Activated T-cell treated with anti-CD3 and anti-CD28 coated beads, Interleukin-2, amount 50 U/mL, for 4 hours (primary cell): Measurements from ENCODE around the gene TSPAN18. TPM values are rescaled to one million over a fixed set of nuclear protein-coding genes. Genes with fewer than 3 reads are reported as not detected.

Experiments
- ATAC-seq, 2 donors: fragments of 200-7000 bp; cut with Tn5 transposase; one replicate each; pipeline ENCODE4 v1.10.0; 2021
- DNase-seq: peaks from one replicate; pipeline ENCODE4 v3.0.0-alpha.2; 2020
- H3K27me3 Mint-ChIP-seq: one replicate; pipeline ENCODE4 v1.8.0; 2021; ENCODE audit warnings: low read depth, mixed read lengths
- H3K36me3 Mint-ChIP-seq: one replicate; pipeline ENCODE4 v1.8.0; 2022; ENCODE audit warnings: mixed read lengths; ENCODE audit not compliant: insufficient read depth
- H3K4me1 Mint-ChIP-seq: one replicate; pipeline ENCODE4 v1.8.0; 2021; ENCODE audit warnings: low read depth, mixed read lengths
- H3K4me3 Mint-ChIP-seq: one replicate; pipeline ENCODE4 v1.8.0; 2021; ENCODE audit warnings: mild to moderate bottlenecking, moderate library complexity, mixed read lengths
- H3K9me3 Mint-ChIP-seq: one replicate; pipeline ENCODE4 v1.8.0; 2021; ENCODE audit warnings: mixed read lengths
- total RNA-seq, 3 donors: library from RNA; stranded (reverse); gene quantifications; one replicate each; pipeline ENCODE4 v1.2.1, GENCODE V29; 2021

Gene TSPAN18
- total RNA-seq, 3 donors from 2014 or later = 0.84 to 2.0 (median 1.5) TPM

DNA sequence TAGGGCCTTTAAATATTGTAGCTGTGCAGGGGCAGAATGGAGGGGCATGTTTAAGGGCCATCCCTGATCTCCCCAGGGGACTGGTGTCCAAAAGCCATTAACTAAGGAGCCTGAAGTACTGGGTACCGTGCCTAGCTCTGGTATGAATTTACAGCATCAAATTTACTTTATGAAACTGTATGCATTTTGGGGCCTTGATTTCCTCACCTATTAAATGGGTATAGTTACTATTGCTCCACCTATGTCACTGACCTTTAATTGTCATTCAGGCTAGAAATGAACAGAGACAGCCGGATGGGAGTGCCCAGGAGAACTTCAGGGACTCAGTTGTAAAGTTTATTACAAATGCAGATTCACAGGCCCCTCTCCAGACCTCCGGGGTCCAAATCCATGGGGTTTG, 235.7 kb downstream of the TSPAN18 start:
- Mint-ChIP-seq H3K9me3 (no peaks in the 10 kb centered on the region), H3K4me1 (no peaks in the 10 kb centered on the region), H3K36me3 (no peaks in the 10 kb centered on the region), H3K27me3 (no peaks in the 10 kb centered on the region), H3K4me3 (no peak overlapping the region)
- no peak for ATAC-seq
- DNase-seq = no peak

DNA sequence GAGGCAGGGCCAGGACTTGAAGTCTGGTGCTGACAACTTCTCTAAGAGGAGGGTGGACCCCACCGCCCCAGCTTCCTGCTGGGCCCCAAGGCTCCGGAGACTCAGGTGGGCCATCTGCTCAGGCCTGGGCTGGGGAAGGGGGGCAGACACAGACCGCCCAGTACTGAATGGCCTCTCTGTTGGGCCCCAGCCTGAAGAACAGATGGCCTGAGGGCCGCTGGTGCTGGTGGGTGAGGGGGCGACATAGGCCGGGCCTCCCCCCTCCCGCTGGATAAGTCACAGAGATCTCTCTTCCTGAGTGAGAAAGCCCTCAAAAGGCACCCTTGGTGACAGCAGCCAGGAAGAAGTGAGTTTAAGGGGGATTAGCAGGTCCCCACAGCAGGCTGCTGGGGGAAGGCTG, 236.4 kb downstream of the TSPAN18 start:
- no peaks in the 10 kb centered on the region for H3K36me3 Mint-ChIP-seq
- H3K9me3 Mint-ChIP-seq = no peaks in the 10 kb centered on the region
- no peak for DNase-seq
- no peaks in the 10 kb centered on the region for H3K27me3 Mint-ChIP-seq
- H3K4me3 Mint-ChIP-seq = no peak overlapping the region
- no peaks in the 10 kb centered on the region for H3K4me1 Mint-ChIP-seq
- no peak for ATAC-seq

DNA sequence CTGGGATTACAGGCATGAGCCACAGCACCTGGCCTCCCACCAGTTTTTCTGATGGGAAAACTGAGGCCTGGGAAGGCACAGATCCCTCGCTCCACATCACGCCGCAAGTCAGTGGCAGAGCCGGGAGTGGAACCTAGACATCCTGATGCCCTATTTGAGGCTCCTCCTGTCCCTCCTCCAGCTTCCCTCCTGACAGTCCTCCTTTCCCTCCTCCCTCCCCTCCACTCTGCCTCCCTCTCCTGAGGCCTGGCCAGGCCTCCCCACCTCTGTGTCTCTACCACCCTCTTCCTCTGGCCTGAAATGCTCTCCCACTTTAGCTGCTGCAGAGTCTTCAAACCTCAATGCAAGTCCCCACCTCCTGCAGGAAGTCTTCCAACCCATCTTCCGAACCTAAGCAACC, 237.2 kb downstream of the TSPAN18 start:
- Mint-ChIP-seq H3K4me3 (no peak overlapping the region), H3K9me3 (no peaks in the 10 kb centered on the region), H3K36me3 (no peaks in the 10 kb centered on the region), H3K27me3 (no peaks in the 10 kb centered on the region), H3K4me1 (no peaks in the 10 kb centered on the region)
- no peak for ATAC-seq
- DNase-seq = no peak

DNA sequence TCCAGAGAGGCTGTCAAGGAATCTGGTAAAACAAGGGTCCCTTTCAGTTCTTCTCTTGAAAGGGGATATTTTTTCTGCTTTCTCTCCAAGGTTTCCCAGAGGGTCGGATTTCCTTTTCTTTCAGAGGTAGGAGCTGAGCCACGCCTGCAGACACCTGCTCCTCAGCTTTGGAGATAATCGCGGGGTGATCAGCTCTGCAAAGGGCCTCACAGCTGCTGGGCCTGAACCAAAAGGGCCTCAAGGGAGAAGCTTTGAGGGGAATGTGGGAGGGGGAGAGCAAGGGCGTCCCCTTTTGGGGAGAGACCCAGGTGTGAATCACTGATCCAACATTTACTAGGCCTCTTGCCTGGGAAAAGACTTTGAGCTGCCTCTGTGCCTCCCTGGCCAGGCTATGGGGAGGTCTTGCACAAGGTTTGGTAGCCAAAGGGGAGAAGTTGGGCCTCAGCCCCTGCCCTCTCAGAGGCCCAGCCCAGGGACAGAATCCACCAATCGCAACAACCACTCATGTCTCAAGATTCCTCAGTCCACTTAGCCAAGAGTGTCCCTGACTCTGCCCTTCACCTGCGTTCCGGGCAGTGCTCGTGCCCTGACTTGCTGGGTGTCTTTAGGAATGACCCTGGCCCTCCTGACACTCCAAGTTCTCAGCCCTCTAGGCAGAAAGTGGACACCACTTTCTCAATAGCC, 237.9 kb downstream of the TSPAN18 start:
- Mint-ChIP-seq H3K36me3 (no peaks in the 10 kb centered on the region), H3K4me3 (no peak overlapping the region), H3K4me1 (no peaks in the 10 kb centered on the region), H3K9me3 (no peaks in the 10 kb centered on the region), H3K27me3 (no peaks in the 10 kb centered on the region)
- ATAC-seq (no peak), DNase-seq (no peak)

DNA sequence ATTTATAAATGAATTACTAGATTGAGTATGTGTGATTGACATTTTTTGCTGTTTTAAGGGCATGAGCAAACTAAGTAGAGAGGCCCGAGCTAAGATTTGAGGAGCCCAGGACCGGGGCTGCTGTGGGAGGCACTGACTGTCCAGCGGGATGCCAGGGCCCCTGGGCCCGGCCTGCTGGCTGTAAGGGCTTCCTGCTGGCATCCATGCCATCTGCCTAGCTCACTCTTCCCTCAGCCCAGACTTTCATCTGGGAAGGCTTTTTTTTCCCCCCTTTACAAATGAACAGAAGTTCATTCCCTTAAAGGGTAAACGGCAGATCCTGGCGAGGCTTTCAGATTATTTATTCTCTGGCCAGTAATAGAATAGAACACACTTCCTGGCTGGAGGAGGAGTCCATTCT, 239.9 kb downstream of the TSPAN18 start:
- no peak for ATAC-seq
- H3K27me3 Mint-ChIP-seq = no peaks in the 10 kb centered on the region

DNA sequence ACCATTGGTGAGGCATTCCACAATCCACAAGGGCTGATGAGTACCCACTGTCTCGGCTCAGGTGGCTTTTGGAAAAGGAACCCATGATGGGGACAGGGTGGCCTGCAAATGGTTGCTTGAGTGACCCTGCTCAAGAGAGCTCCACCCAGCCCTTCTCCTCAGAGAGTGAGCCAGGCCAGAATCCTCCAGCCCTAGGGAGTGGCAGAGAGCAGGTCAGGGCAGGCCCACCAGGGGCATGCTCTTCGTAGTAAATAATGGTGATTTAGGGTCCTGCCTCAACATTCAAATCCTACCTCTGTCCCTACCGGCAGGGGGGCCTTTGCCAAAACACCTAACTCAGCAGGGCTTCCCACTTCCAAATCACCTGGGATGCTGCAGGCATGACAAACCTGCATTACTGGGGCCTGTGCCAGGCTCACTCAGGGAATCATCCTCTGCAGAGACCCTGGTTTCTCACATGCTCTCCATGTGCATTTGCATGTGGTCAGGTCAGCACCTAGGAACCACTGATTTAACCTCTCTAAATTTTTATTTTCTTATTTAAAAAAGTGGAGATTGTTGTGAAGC, 241.3 kb downstream of the TSPAN18 start:
- H3K4me1 Mint-ChIP-seq = no peaks in the 10 kb centered on the region

More for the DNA sequence above, 239.9 kb downstream of the TSPAN18 start:
- no peaks in the 10 kb centered on the region for H3K9me3 Mint-ChIP-seq
- H3K36me3 Mint-ChIP-seq = no peaks in the 10 kb centered on the region
- no peak overlapping the region for H3K4me3 Mint-ChIP-seq
- no peak for DNase-seq
- H3K4me1 Mint-ChIP-seq = no peaks in the 10 kb centered on the region

DNA sequence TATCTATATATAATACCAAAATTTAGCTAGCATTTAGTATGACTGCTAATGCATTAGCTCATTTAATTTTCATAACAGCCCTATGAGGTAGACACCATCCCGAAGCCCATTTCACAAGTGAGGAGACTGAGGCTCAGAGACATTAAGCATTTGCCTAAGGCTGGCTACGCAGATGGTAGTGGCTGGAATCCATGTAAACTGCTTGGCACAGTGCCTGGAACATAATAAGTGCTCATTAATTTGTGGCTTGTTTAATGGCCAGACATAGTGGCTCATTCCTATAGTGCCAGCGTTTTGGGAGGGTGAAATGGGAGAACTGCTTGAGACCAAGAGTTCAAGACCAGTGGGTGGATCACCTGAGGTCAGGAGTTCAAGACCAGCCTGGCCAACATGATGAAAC, 241.7 kb downstream of the TSPAN18 start:
- Mint-ChIP-seq H3K9me3 (no peaks in the 10 kb centered on the region), H3K27me3 (no peaks in the 10 kb centered on the region), H3K4me3 (no peak overlapping the region), H3K4me1 (no peaks in the 10 kb centered on the region), H3K36me3 (no peaks in the 10 kb centered on the region)
- ATAC-seq (no peak), DNase-seq (no peak)

More for the DNA sequence above, 241.3 kb downstream of the TSPAN18 start:
- H3K27me3 Mint-ChIP-seq = no peaks in the 10 kb centered on the region
- no peak overlapping the region for H3K4me3 Mint-ChIP-seq
- DNase-seq (no peak), ATAC-seq (no peak)
- H3K9me3 Mint-ChIP-seq = no peaks in the 10 kb centered on the region
- no peaks in the 10 kb centered on the region for H3K36me3 Mint-ChIP-seq

DNA sequence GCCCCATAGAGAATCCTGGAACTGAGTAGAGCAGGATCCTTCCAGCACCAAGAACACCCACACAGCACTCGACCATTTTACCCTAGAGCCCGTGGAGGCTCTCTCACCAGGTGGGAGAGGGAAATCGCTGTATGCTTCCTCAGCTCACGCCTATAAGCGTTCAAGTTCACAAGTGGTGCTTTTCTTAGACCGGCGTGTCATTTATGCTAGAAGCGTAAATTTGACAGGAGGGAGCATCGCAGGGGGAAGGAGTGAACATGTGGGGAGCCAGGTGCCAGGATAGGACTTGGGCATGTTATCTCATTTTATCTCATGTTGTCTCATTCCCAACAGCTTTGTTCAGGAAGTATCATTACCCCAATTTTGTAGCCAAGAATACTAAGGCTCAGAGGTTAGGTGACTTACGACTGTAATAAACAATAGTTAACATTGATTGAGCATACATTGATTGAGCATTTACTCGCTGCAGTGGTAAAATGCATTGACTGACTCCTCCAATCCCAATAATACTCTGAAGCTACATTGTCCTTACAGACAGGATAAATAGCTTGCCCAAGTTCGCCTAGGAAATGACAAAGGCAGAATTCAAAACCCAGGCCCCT, 243.0 kb downstream of the TSPAN18 start:
- Mint-ChIP-seq H3K27me3 (no peaks in the 10 kb centered on the region), H3K36me3 (no peaks in the 10 kb centered on the region), H3K4me3 (no peak overlapping the region), H3K9me3 (no peaks in the 10 kb centered on the region), H3K4me1 (peaks cover 2% of the 10 kb centered on the region)
- DNase-seq (no peak), ATAC-seq (no peak)

DNA sequence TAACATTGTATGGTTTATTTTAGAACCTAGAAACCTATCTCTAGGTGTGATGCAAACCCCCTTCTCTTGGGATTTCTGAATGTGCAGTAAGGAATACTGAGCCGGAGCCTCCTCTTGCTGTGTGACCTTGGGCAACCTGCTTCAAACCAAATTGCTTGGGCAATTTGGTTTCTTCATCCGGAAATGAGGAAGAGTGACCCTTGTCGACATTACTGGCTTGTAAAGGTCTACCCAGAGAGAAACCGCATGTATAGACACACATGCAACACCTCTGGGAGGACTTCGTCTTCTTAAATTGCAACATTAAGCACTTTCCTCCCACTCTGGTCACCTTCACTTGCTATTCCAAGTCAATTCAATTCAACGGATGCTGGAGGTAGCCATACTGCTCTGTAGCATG, 243.5 kb downstream of the TSPAN18 start:
- no peak overlapping the region for H3K4me3 Mint-ChIP-seq

DNA sequence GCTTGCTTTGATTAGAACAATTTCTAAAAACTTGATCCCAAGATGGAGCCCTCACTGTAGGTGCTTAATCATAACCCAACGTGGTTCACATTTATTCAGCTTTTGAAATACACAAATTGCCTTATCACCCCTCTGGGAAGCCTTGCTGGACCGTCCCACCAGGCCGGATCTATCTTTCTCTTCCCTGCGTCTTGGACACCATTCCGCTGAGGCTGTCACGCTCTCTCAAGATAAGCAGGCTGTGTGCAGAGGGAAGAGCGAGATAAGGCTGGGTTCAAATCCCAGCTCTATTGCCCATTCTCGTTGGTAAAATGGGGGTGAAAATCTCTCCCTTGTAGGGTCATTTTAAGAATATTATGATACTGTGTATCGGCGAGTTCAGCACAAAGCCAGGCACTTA, 244.4 kb downstream of the TSPAN18 start:
- peaks cover 4% of the 10 kb centered on the region for H3K4me1 Mint-ChIP-seq
- no peak for ATAC-seq
- no peaks in the 10 kb centered on the region for H3K27me3 Mint-ChIP-seq
- H3K4me3 Mint-ChIP-seq = no peak overlapping the region
- no peaks in the 10 kb centered on the region for H3K9me3 Mint-ChIP-seq
- DNase-seq = no peak
- no peaks in the 10 kb centered on the region for H3K36me3 Mint-ChIP-seq

More for the DNA sequence above, 243.5 kb downstream of the TSPAN18 start:
- H3K27me3 Mint-ChIP-seq = no peaks in the 10 kb centered on the region
- H3K9me3 Mint-ChIP-seq = no peaks in the 10 kb centered on the region
- no peaks in the 10 kb centered on the region for H3K36me3 Mint-ChIP-seq
- H3K4me1 Mint-ChIP-seq = peaks cover 2% of the 10 kb centered on the region
- ATAC-seq (no peak), DNase-seq (no peak)

DNA sequence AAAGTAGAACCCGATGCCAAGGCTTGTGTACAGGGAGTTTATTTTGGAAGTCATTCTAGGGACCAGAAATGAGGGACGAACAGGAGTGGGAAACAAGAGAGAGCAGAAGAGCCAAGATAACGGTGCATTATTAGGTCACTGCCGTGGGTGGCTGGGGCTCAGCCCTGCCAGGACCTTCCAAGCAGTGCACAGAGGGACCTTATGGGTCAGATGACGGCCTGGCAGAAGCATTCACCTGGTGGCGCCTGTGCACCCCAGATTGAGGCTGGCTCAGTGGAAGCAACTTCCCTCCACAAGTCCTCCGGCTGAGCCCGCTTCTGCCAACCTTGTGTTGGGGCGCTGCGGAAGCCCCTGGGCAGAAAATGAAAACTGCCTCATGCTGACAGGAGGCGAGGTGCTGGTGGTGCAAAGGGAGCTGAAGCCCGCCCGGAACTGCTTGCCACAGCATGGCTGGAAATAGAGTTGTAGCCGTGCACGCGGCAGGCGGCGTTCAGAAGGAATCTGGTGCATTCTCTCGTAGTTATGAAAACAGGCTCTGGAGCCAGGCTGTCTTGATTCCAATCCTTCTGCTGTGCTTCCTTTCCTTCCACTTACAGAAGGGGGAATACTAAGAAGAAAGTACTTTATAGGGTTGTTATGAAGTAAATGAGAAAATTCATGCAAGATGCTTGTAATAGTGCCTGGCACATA, 246.1 kb downstream of the TSPAN18 start:
- H3K36me3 Mint-ChIP-seq = no peaks in the 10 kb centered on the region
- H3K9me3 Mint-ChIP-seq = no peaks in the 10 kb centered on the region
- no peak for DNase-seq

DNA sequence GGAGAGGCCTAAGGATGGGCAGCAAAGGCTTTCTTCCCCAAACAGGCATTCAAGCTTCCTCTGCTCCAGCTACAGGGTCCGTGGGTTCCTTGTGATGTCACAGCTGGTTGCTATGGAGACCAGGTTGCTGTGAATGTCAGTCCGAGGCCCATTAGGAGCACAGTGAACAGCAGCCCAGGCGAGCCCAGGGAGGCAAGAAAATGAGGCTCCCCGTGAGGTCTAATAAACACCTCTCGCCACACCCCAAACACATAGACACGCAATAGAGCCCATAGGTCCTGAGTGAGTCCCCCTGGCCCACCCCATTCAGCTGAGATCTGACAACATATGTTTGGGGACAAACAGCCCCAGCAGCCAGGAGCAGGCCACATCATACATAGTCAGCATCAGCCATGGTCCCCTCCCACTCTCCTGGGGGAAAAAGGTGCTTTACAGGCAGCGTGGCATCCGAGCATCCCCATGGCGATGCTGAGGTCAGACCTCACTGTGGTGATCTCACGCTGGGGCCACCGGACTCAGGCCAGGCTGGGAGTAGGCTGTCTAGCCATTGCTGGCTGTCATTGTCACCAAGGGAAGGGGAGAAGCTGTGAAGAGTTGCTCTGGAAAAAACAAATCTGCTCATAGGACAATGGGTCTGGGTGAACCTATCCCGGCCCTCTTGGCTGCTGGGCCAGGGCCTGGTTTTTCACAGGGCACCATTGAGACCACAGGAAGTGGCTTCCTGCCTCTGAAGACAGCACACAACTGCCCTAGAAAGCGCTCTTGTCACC, 247.1 kb downstream of the TSPAN18 start:
- DNase-seq (no peak), ATAC-seq (no peak)
- Mint-ChIP-seq H3K4me3 (no peak overlapping the region), H3K4me1 (peaks cover 4% of the 10 kb centered on the region), H3K9me3 (no peaks in the 10 kb centered on the region), H3K27me3 (no peaks in the 10 kb centered on the region), H3K36me3 (no peaks in the 10 kb centered on the region)

More for the DNA sequence above, 246.1 kb downstream of the TSPAN18 start:
- ATAC-seq = no peak
- Mint-ChIP-seq H3K4me1 (peaks cover 4% of the 10 kb centered on the region), H3K4me3 (no peak overlapping the region), H3K27me3 (no peaks in the 10 kb centered on the region)

DNA sequence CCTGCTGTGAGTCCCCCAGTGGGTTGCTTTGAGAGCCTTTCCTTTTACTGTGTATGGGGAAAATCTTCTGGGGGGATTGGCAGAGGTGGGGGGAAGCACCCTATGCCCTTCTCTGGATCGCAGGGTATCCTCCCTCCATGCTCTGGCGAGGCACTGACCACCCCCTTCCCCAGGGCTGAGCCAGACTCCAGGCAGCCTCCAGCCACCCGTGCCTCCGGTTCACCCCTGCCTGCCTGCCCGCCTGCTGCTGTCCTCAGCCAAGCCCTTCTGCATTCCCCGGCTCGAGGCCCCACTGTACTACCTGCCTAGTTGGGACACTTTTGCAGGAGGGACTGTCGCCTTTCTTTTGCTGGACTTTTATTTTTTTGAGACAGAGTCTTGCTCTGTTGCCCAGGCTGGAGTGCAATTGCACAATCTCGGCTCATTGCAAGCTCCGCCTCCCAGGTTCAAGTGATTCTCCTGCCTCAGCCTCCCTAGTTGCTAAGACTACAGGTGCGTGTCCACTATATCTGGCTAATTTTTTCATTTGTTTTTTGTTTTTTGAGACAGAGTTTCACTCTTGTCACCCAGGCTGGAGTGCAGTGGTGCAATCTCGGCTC, 247.7 kb downstream of the TSPAN18 start:
- peaks cover 4% of the 10 kb centered on the region for H3K4me1 Mint-ChIP-seq
- H3K36me3 Mint-ChIP-seq = no peaks in the 10 kb centered on the region
- DNase-seq (no peak), ATAC-seq (no peak)
- H3K27me3 Mint-ChIP-seq = no peaks in the 10 kb centered on the region
- H3K9me3 Mint-ChIP-seq = no peaks in the 10 kb centered on the region
- H3K4me3 Mint-ChIP-seq = no peak overlapping the region

DNA sequence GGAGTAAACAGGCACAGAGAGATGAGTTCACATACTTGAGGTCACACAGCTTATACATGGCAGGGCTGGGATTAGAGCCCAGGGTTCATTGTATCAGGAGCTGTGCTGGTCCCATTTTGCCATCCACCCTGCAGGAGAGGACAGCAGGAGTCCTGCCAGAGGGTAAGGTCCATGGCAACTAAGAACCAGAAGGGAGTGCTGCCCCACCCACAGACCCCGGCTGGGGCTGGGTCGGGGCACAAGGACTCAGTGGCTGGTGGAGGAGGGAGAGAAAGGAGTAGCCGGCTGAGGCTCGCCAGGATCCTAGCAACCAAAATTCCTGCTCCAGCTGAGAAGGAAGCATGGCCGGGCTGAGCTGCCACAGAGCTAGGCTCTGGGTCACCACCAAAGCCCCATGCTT, 249.8 kb downstream of the TSPAN18 start:
- Mint-ChIP-seq H3K4me1 (peaks cover 10% of the 10 kb centered on the region), H3K27me3 (no peaks in the 10 kb centered on the region), H3K9me3 (no peaks in the 10 kb centered on the region), H3K36me3 (no peaks in the 10 kb centered on the region), H3K4me3 (no peak overlapping the region)
- DNase-seq (no peak), ATAC-seq (no peak)
